B cell (primary cell): ENCODE data around the gene MBP. TPM values are rescaled to one million over a fixed set of nuclear protein-coding genes. Genes with fewer than 3 reads are reported as not detected.

ENCODE experiments used
- ATAC-seq: fragments of 200-7000 bp; cut with Tn5 transposase; one replicate; pipeline ENCODE4 v1.10.0; 2021; ENCODE audit warnings: low read depth, mild to moderate bottlenecking, moderate number of reproducible peaks, moderate library complexity
- CTCF ChIA-PET: fragments of 350-600 bp; sonication (Branson Sonifier 250); formaldehyde crosslinking; loops from one replicate; lab custom pipeline; 2021; ENCODE audit warnings: antibody characterized with exemption, inconsistent platforms; lab: Charles Lee
- POLR2A ChIA-PET: fragments of 350-600 bp; sonication (Branson Sonifier 250); formaldehyde crosslinking; loops from one replicate; lab custom pipeline; 2021; ENCODE audit warnings: antibody characterized with exemption; lab: Charles Lee
- DNase-seq: peaks from one replicate; pipeline ENCODE4 v3.0.0; 2013
- H2AFZ ChIP-seq: 2 replicates; pipeline ENCODE4 v1.6.1; 2012; ENCODE audit warnings: mild to moderate bottlenecking, low read depth, low read length; ENCODE audit not compliant: insufficient read depth, poor library complexity, severe bottlenecking
- H3K27ac ChIP-seq, 2 donors: 1 replicate in 1 of 2; 2 replicates in 1 of 2; pipeline ENCODE4 v1.5.1; 2012 to 2013; ENCODE audit warnings: low read length in 2 of 2, mild to moderate bottlenecking in 2 of 2, moderate library complexity in 1 of 2
- H3K27me3 ChIP-seq, 4 experiments: fragments of 200-600 bp in 1 of 4; sonication (generic) in 1 of 4; replicated peaks in 1 of 4; 1 replicate in 2 of 4; 2 replicates in 2 of 4; pipeline versions ENCODE4 v1.6.1 to v1.7.0; 2013 to 2016; ENCODE audit warnings: low read length in 3 of 4, mild to moderate bottlenecking in 2 of 4, mixed read lengths in 1 of 4, moderate library complexity in 1 of 4; ENCODE audit not compliant: insufficient read depth in 4 of 4, control insufficient read depth in 3 of 4; ENCODE audit errors: control extremely low read depth in 1 of 4
- H3K36me3 ChIP-seq, 2 experiments: replicated peaks in 1 of 2; 1 replicate in 1 of 2; 2 replicates in 1 of 2; pipeline versions ENCODE4 v1.6.1 to v1.7.1; 2013; ENCODE audit warnings: low read length in 1 of 2; ENCODE audit not compliant: insufficient read depth in 2 of 2, control insufficient read depth in 1 of 2; ENCODE audit errors: control extremely low read depth in 1 of 2, extremely low read depth in 1 of 2
- H3K4me1 ChIP-seq, 2 donors: fragments of 200-600 bp in 1 of 2; sonication (generic) in 1 of 2; 1 replicate in 1 of 2; 2 replicates in 1 of 2; pipeline versions ENCODE4 v1.5.1 to v1.6.1; 2013 to 2017; ENCODE audit warnings: low read length in 2 of 2; ENCODE audit not compliant: control insufficient read depth in 2 of 2, insufficient read depth in 2 of 2
- H3K4me2 ChIP-seq: replicated peaks from 2 replicates; pipeline ENCODE3; 2012; ENCODE audit warnings: mild to moderate bottlenecking, low read depth, low read length; ENCODE audit not compliant: poor library complexity, severe bottlenecking
- H3K4me3 ChIP-seq, 5 experiments: fragments of 200-600 bp in 1 of 5; sonication (generic) in 1 of 5; 1 replicate in 3 of 5; 2 replicates in 2 of 5; pipeline versions ENCODE4 v1.5.1 to v1.7.0; 2011 to 2016; ENCODE audit warnings: low read length in 4 of 5, mild to moderate bottlenecking in 4 of 5, low read depth in 2 of 5, control low read depth in 1 of 5, moderate library complexity in 1 of 5; ENCODE audit not compliant: insufficient read depth in 1 of 5; ENCODE audit errors: control extremely low read depth in 1 of 5, extremely low read depth in 1 of 5
- H3K79me2 ChIP-seq: fragments of 200-600 bp; sonication (generic); one replicate; pipeline ENCODE4 v1.6.0; 2016; ENCODE audit warnings: low read length; ENCODE audit not compliant: control insufficient read depth, insufficient read depth
- H3K9ac ChIP-seq: fragments of 200-600 bp; sonication (generic); 2 replicates; pipeline ENCODE4 v1.6.1; 2017; ENCODE audit warnings: mild to moderate bottlenecking, low read length, moderate library complexity
- H3K9me3 ChIP-seq, 3 donors: one replicate each; pipeline versions ENCODE4 v1.6.1 to v1.7.1; 2013; ENCODE audit warnings: low read length in 2 of 3; ENCODE audit not compliant: control insufficient read depth in 2 of 3, insufficient read depth in 1 of 3; ENCODE audit errors: control extremely low read depth in 1 of 3
- H4K20me1 ChIP-seq: 2 replicates; pipeline ENCODE4 v1.6.0; 2012; ENCODE audit warnings: mild to moderate bottlenecking, low read length; ENCODE audit not compliant: insufficient read depth, control insufficient read depth, poor library complexity, severe bottlenecking
- H3K27ac Mint-ChIP-seq: one replicate; pipeline ENCODE4 v1.8.0; 2021; ENCODE audit warnings: mixed read lengths
- H3K27me3 Mint-ChIP-seq: one replicate; pipeline ENCODE4 v1.8.0; 2021; ENCODE audit warnings: mixed read lengths
- H3K4me1 Mint-ChIP-seq: one replicate; pipeline ENCODE4 v1.8.0; 2021; ENCODE audit warnings: mixed read lengths
- H3K4me3 Mint-ChIP-seq: one replicate; pipeline ENCODE4 v1.8.0; 2021; ENCODE audit warnings: mixed read lengths
- H3K9me3 Mint-ChIP-seq: one replicate; pipeline ENCODE4 v1.8.0; 2022; ENCODE audit warnings: mixed read lengths; ENCODE audit not compliant: insufficient read depth
- CTCF ChIP-seq: fragments of 200-600 bp; IDR thresholded peaks from one replicate; pipeline ENCODE4 v1.8.0; 2022; ENCODE audit warnings: antibody characterized with exemption, mild to moderate bottlenecking
- EZH2 ChIP-seq: IDR thresholded peaks from 2 replicates; pipeline ENCODE4 v1.6.1; 2012; ENCODE audit warnings: borderline replicate concordance, low read depth, mild to moderate bottlenecking, moderate library complexity, low read length; ENCODE audit not compliant: insufficient read depth, poor library complexity, severe bottlenecking
- WGBS: methylation state at CpG from one replicate; pipeline ENCODE4 v1.1.5; 2013; ENCODE audit warnings: missing lambda C conversion rate; ENCODE audit not compliant: insufficient coverage; 5-methylcytosine and 5-hydroxymethylcytosine counted together
- intact Hi-C: fragments of 100-400 bp; cut with micrococcal nuclease; formaldehyde crosslinking; loops from one replicate; pipeline ENCODE4 v1.10.0; 2022
- polyA plus RNA-seq: library from polyadenylated mRNA; depleted of rRNA; stranded (reverse); fragments of >200 nt; gene quantifications from 2 replicates; pipeline ENCODE4 v1.2.3, GENCODE V29; 2012
- total RNA-seq, 2 donors: library from RNA; stranded (reverse); fragments of 120-200 nt in 1 of 2; gene quantifications; 1 replicate in 1 of 2; 2 replicates in 1 of 2; pipeline versions ENCODE4 v1.2.3 to v1.2.4, GENCODE V29; 2013 to 2022

The MBP gene
- total and polyA plus RNA-seq, 2 donors (not counting 1 experiment from before 2014, with no cell fraction given) = 30.1 to 192 TPM

GRCh38 chr18:77118256-77119090 lies 14.1 kb downstream of the MBP start:
- Histone ChIP-seq H3K36me3 (peaks cover 4 to 45% of the 10 kb centered on the region in 2 experiments), H3K27ac (peak overlapping the region in 1 of 2 donors; percentile 24), H3K4me2 (no peak overlapping the region), H4K20me1 (peaks cover 66% of the 10 kb centered on the region), H3K4me3 (no peak overlapping the region), H3K27me3 (no peaks in the 10 kb centered on the region), H2AFZ (no peak overlapping the region), H3K4me1 (peaks cover 8 to 22% of the 10 kb centered on the region in 2 donors), H3K9ac (no peak overlapping the region), H3K79me2 (peaks cover 92% of the 10 kb centered on the region), H3K9me3 (peaks cover 0 to 3% (median 0%) of the 10 kb centered on the region in 3 donors)
- POLR2A ChIA-PET = no interaction called here
- no peak for TF ChIP-seq EZH2
- TF ChIP-seq CTCF = no peak
- no peak for ATAC-seq
- no peak for DNase-seq
- CTCF ChIA-PET = interaction anchor here (0.9 kb wide), 1 partner anchor 35 kb away, joined by 3 read pairs; no protein-coding TSS in a partner anchor
- WGBS = 90% methylated on average over 12 of the region's 12 CpGs
- peaks cover 61% of the 10 kb centered on the region for H3K4me1 Mint-ChIP-seq
- no peaks in the 10 kb centered on the region for H3K9me3 Mint-ChIP-seq
- intact Hi-C loops = no loop called here
- H3K27ac Mint-ChIP-seq = no peak overlapping the region
- no peak overlapping the region for H3K4me3 Mint-ChIP-seq
- no peaks in the 10 kb centered on the region for H3K27me3 Mint-ChIP-seq
